Liver (tissue), 3 donors: ENCODE data around the gene ADCK1.

ENCODE experiments used
- CTCF ChIP-seq: fragments of 150-350 bp; IDR thresholded peaks from 2 replicates; pipeline ENCODE4 v1.5.1; 2017; ENCODE audit warnings: improper control_type of control experiment, low read depth, low read length; ENCODE audit not compliant: missing input control
- FOXA1 ChIP-seq: IDR thresholded peaks from 2 replicates; pipeline ENCODE4 v1.6.1; 2016; ENCODE audit warnings: antibody characterized with exemption
- FOXA2 ChIP-seq: IDR thresholded peaks from 2 replicates; pipeline ENCODE4 v1.6.1; 2016; ENCODE audit warnings: antibody characterized with exemption
- GABPA ChIP-seq, 2 donors: IDR thresholded peaks in 1 of 2; conservative IDR thresholded peaks in 1 of 2; 2 replicates each; pipeline ENCODE4 v1.6.1; 2016; ENCODE audit warnings: antibody characterized with exemption in 2 of 2, mild to moderate bottlenecking in 1 of 2, moderate library complexity in 1 of 2
- ZBTB33 ChIP-seq: IDR thresholded peaks from 2 replicates; pipeline ENCODE4 v1.6.1; 2016; ENCODE audit warnings: antibody characterized with exemption
- donor health status: healthy.
- donor health status: healthy.

GRCh38 chr14:77911356-77911755, 111.4 kb downstream of the ADCK1 start:
- TF ChIP-seq FOXA1 (no peak), CTCF (no peak), FOXA2 (no peak), GABPA (IDR thresholded peaks at IDR 0.05 in 1 of 2, conservative IDR thresholded peaks at IDR 0.05 in 1 of 2) (no peak), ZBTB33 (no peak)
